GM12892 (cell line): ENCODE measurements around the gene SH3RF1.

ENCODE experiments used
- POLR2A ChIP-seq: IDR thresholded peaks from 2 replicates; pipeline ENCODE4 v1.6.1; 2011; ENCODE audit warnings: low read depth, low read length, control low read depth
- POLR2AphosphoS5 ChIP-seq: IDR thresholded peaks from 2 replicates; pipeline ENCODE4 v1.6.1; 2011; ENCODE audit warnings: low read depth, low read length, control low read depth

DNA sequence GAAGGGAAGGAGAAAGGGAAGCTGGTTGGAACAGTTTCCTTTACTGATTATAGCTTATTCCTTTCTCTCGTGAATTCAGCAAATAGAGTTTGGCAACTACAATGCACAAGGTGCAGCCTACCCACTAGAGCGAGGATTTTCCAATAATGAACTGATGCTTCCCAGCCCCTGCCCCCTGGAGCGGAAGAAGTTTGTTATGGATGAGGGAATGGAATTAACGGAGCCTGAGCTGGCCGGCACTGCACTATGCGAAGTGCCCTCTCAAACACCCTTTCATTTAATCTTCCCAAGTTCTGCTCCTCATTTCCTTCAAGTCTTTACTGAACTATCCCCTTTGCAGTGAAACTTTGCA lies 218.2 kb downstream of the SH3RF1 start:
- TF ChIP-seq POLR2AphosphoS5 (no peak), POLR2A (no peak)
